ENCODE data around the gene NEURL3. TPM values are rescaled to one million over a fixed set of nuclear protein-coding genes. Genes with fewer than 3 reads are reported as not detected.
A peak's percentile ranks its signal among the peaks of the same experiment; 100 is the strongest.

NEURL3 gene
- total RNA-seq, 4 donors from 2014 or later: not detected

- peaks cover 29 to 87% (median 64%) of the 10 kb centered on the region in 3 donors for H3K4me1 ChIP-seq
- no peak for TF ChIP-seq CTCF (IDR thresholded peaks at IDR 0.05)
- peak in 2 of 4 donors; percentile 68 to 85 for TF ChIP-seq POLR2A (IDR thresholded peaks at IDR 0.05)
- intact Hi-C loops (cut with DNase I): loop anchor here (10.0 kb wide), 1 partner anchor 226 kb away; the partner anchor contains the start of gene CNNM4
Observed at GRCh38 chr2:96538487-96539214, 33.5 kb upstream of the NEURL3 start.

GRCh38 chr2:96537734-96538486, 32.8 kb upstream of the NEURL3 start:
- Histone ChIP-seq H3K4me3 (peak overlapping the region; percentile 66 to 96 (median 88)), H3K4me1 (peaks cover 35 to 95% (median 72%) of the 10 kb centered on the region in 3 donors), H3K27me3 (peaks cover 0 to 68% (median 0%) of the 10 kb centered on the region in 4 donors), H3K9me3 (no peaks in the 10 kb centered on the region), H3K27ac (peak overlapping the region; percentile 93 to 99 (median 96)), H3K36me3 (peaks cover 0 to 7% (median 0%) of the 10 kb centered on the region in 3 donors)
- DNase-seq: no peak
- intact Hi-C loops (cut with DNase I): loop anchor here (10.0 kb wide), 1 partner anchor 227 kb away; the partner anchor contains the start of gene CNNM4
- TF ChIP-seq POLR2A (IDR thresholded peaks at IDR 0.05) (no peak), CTCF (IDR thresholded peaks at IDR 0.05) (no peak)
- WGBS, 2 donors: 18 to 53% methylated on average over 5 to 14 of the region's 36 CpGs

More at GRCh38 chr2:96538487-96539214, 33.5 kb upstream of the NEURL3 start:
- peaks cover 0 to 7% (median 0%) of the 10 kb centered on the region in 3 donors for H3K36me3 ChIP-seq
- peaks cover 0 to 62% (median 0%) of the 10 kb centered on the region in 4 donors for H3K27me3 ChIP-seq
- no peaks in the 10 kb centered on the region for H3K9me3 ChIP-seq
- 41 to 60% methylated on average over 3 to 15 of the region's 24 CpGs for WGBS, 2 donors
- peak overlapping the region; percentile 93 to 99 (median 96) for H3K27ac ChIP-seq
- DNase-seq: peak; percentile 56
- H3K4me3 ChIP-seq: peak overlapping the region; percentile 66 to 96 (median 88)

GRCh38 chr2:96537066-96537733, 32.0 kb upstream of the NEURL3 start:
- DNase-seq: peak; percentile 37
- peaks cover 0 to 74% (median 0%) of the 10 kb centered on the region in 4 donors for H3K27me3 ChIP-seq
- H3K36me3 ChIP-seq: peaks cover 0 to 4% (median 0%) of the 10 kb centered on the region in 3 donors
- intact Hi-C loops (cut with DNase I): loop anchor here (10.0 kb wide), 1 partner anchor 228 kb away; the partner anchor contains the start of gene CNNM4
- H3K27ac ChIP-seq: peak overlapping the region; percentile 93 to 99 (median 96)
- WGBS, 2 donors: 0 to 3% methylated on average over 24 to 27 of the region's 61 CpGs
- no peaks in the 10 kb centered on the region for H3K9me3 ChIP-seq
- H3K4me3 ChIP-seq: peak overlapping the region; percentile 66 to 96 (median 88)
- H3K4me1 ChIP-seq: peaks cover 42 to 98% (median 79%) of the 10 kb centered on the region in 3 donors
- TF ChIP-seq CTCF (IDR thresholded peaks at IDR 0.05): no peak
- no peak for TF ChIP-seq POLR2A (IDR thresholded peaks at IDR 0.05)

- Histone ChIP-seq H3K4me3 (peak within 1 kb of the TSS; percentile 66 to 96 (median 88)), H3K9me3 (no peaks in the 10 kb centered on the region), H3K36me3 (no peaks in the 10 kb centered on the region), H3K27me3 (peaks cover 0 to 70% (median 0%) of the 10 kb centered on the region in 4 donors), H3K27ac (peak within 1 kb of the TSS; percentile 93 to 99 (median 96)), H3K4me1 (peaks cover 46 to 98% (median 77%) of the 10 kb centered on the region in 3 donors)
- TF ChIP-seq CTCF (IDR thresholded peaks at IDR 0.05) (peak in 5 of 6 experiments; percentile 33 to 58 (median 46)), POLR2A (IDR thresholded peaks at IDR 0.05) (peak in 3 of 4 donors; percentile 92 to 99 (median 98))
- intact Hi-C loops (cut with DNase I): loop anchor here (10.0 kb wide), 1 partner anchor 228 kb away; the partner anchor contains the start of gene CNNM4
- WGBS, 2 donors: 0% methylated on average over 10 of the region's 69 CpGs; no CpG with 5 or more reads in 1 of the 2 donors
- DNase-seq: peak; percentile 83
Observed at GRCh38 chr2:96536445-96537065, 31.4 kb upstream of the NEURL3 start, which contains the start of gene ARID5A. TSS of gene ARID5A (plus strand) at chr2:96536752. CDS start at chr2:96536827, 75 bp downstream.

All from esophagus squamous epithelium (tissue), 5 donors.